ENCODE data around the gene ADGRF1.
"Not testable (repeated sequence)": the region's sequence is repeated elsewhere in the genome, so short reads cannot be mapped to it uniquely, and the experiment has no call there.

ADGRF1 gene

DNA sequence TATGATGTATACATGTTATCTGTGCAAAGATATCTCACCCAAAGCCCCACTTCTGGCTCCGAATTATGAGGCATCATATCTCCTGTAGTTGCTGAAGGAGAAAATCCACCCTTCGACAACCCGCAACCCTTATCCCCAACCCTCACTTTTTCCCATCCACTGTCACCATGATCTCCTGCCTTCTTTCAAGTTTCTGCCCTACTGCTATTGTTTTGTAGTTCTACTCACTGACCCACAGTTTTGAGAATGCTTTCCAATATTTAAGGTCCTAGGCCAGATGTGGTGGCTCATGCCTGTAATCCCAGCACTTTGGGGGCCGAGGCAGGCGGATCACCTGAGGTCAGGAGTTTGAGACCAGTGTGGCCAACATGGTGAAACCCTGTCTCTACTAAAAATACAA, 22.2 kb downstream of the ADGRF1 start:
- no peak for DNase-seq

GRCh38 chr6:47016909-47017308, 25.2 kb downstream of the ADGRF1 start:
- no peak for DNase-seq

GRCh38 chr6:47016261-47016660, 25.9 kb downstream of the ADGRF1 start:
- DNase-seq = no peak

DNA sequence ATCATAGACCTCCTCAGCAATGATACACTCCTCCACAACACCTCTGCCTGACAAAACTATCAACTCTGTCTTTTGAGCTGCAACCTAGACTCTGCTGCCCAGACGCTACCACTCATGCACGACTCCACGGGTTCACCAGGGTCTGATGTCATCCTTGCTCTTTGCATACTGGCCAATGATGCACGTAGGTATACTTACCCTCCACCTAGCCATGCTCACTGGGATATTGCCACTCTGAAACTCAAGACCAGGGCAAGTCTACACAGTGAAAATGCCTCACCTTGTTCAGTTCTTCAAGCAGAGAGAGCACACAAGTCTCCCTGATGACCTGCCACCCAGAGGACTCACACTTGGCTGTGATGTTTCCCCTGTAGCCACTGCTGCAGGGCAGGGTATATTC, 27.7 kb downstream of the ADGRF1 start:
- no peak for DNase-seq

DNA sequence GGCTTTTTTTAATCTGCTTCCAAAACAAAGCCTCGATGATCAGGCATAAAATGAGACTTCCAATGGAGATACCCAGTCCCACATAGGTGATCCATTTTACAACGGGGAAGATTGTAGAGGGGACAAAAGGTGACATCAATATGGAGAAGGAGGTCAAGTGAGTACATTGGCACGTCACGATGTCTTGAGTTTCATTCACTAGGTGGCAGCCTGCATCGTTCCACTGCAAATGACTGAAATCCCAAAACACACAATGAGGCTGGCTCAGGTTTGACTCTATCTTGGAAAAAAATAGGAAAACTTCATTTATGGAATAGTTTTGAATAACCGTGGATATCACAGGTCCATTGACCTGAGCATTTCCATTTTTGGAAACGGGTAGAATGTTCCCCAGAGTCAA, 32.5 kb downstream of the ADGRF1 start:
- DNase-seq = no peak

DNA sequence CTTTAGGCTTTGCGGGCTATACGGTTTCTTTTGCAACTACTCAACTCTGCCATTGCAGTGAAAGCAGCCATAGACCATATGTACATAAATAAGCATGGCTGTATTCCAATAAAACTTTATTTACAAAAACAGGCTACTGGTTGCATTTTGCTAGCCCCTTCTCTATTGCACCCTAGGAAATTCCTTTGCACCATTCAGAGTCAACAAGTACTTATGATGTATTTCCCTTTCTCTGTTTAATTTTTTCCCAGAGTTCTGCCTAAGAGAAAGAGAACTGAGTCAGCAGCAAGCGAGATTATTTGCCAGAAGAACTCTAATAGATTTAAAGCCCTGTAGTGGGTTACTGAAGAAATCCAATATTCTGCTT, 33.8 kb downstream of the ADGRF1 start:
- DNase-seq = no peak

DNA sequence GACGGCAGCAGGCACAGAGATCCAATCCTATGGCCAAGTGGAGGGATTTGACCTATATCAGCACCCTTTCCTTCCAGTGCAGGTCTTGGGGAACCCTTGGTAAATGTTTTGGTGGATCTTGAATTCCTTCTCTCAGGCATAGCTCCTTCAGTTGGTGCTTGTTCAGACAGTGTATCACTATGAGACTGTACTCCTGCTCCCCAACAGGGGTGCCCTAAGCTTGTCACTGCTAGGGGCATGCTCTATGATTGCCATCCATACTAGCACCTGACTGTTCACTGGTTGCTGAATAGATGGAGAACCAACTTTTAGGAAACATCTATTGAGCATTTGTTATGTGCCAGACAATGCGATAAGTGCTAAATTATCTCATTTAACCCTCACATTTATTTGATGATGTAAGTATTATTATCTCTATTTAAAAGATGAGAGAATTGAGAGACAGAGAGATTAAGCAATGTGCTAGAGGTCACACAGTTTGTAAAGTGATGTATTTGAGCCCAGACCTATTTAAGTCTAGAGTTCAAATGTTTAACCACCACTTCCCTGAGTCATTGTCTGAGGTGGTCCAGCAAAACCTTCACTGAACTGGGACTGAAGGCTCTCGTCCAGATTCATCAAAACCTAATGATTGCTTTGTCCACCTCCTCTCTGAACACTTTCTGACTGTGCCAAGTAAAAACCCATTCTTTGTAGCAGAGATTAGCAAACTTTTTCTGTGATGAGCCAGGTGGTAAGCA, 34.3 kb downstream of the ADGRF1 start:
- no peak for DNase-seq

- DNase-seq = no peak
These were observed 36.6 kb downstream of the ADGRF1 start for GRCh38 chr6:47005486-47005885.

DNA sequence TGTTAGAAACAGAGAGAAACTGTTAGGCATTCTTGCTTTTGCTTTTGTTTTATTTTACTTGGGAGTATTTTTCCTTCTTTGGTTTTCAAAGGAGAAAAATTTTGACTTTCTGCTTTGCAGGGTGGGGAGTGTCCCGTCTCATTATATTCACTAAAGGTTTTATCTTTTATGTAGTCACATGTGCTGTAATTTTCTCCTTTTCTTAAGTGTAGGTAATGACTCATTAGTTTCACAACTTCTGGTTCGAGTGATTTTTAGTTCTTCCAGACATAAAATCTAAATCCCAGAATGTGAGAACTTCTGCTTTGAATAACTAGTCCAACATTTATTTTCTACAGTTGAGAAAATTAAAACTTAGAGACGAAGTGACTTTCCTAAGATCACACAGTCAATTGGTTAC, 37.7 kb downstream of the ADGRF1 start:
- DNase-seq = no peak

GRCh38 chr6:47000842-47001241, 41.3 kb downstream of the ADGRF1 start:
- no peak for DNase-seq

GRCh38 chr6:46998436-46999017, 43.6 kb downstream of the ADGRF1 start:
- DNase-seq = no peak

GRCh38 chr6:46997646-46998045, 44.5 kb downstream of the ADGRF1 start:
- DNase-seq = no peak

GRCh38 chr6:46996860-46997641, 45.1 kb downstream of the ADGRF1 start:
- no peak for DNase-seq

DNA sequence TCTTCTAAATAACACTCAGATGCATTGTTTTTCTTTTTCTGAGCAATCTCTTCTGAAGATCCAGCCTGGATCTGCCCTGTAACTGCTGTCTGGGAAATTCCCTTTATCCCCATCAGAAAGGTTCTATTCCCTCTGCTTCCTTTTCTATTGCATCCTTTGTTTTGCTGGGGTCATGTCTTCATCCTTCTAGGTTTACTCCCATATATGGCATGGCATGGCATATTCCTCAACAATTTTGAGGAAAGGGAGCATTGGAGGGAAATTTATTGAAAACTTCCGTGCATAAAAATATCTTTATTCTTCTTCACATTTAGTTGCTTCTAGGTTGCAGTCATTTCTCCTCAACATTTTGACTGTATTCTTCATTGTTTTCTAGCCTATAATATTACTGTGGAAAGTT, 47.2 kb downstream of the ADGRF1 start:
- no peak for DNase-seq

DNA sequence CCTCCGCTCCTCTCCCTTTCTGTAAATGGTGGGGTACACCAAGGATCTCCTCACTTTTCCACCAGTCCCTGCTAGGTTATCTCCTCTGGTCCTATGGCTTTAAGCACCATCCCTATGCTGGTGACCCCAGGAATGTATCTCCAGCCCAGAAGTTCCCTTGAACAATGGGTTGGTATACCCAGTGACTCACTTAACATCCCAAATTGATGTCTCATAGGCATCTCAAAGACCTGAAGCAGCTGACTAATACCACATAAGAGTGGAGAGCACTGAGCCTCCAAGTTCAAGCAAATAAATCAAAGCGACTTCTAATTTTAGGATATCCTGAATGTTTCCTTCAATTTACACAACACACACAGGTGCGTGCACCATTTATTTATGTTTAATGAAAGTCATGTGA, 48.3 kb downstream of the ADGRF1 start:
- no peak for DNase-seq

- not testable (repeated sequence) for DNase-seq
These were observed 49.7 kb downstream of the ADGRF1 start for GRCh38 chr6:46992391-46992790.

- not testable (repeated sequence) for DNase-seq
These were observed 51.2 kb downstream of the ADGRF1 start for GRCh38 chr6:46990818-46991510.

GRCh38 chr6:46990031-46990644, 52.0 kb downstream of the ADGRF1 start:
- DNase-seq = no peak

DNA sequence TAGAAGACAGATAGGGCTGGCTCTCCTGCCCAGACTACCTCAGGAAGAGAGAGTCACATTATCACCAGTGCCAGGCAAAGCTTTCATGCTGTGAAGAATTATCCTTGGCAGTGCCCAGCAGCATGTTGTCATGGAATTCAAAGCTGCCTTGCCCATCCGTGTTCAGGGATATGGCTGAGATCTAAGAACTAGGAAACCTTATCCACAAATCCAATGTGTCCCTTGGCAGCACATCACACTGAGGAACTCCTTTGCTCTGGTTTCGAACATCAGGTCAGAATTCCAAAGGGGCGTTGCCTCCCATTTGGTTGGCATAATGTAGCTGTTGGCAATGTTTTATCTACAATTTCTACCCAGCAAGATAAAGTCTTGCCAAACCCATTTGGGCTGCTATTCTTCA, 52.7 kb downstream of the ADGRF1 start:
- no peak for DNase-seq

- no peak for DNase-seq
These were observed 56.2 kb downstream of the ADGRF1 start for GRCh38 chr6:46985943-46986342.

GRCh38 chr6:46983007-46983411, 59.1 kb downstream of the ADGRF1 start:
- no peak for DNase-seq

DNA sequence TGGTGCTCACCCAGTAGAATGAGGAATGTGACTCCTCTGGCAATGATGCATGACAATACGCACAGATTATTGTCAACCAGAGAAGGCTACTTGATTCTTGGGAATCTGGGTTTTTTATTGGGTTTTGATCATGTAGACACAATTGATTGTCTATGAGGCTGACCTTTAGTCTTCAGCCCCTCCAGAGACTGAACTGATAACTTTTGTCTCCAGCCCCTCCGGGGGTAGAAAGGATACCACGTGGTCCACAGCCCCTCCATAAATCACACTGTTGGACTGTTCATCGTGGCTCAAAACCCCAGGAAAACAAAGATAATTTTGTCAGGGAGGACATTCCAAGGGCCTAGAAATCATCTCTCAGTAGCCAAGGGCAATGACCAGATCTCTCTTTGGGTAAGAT, 62.9 kb downstream of the ADGRF1 start:
- no peak for DNase-seq

DNA sequence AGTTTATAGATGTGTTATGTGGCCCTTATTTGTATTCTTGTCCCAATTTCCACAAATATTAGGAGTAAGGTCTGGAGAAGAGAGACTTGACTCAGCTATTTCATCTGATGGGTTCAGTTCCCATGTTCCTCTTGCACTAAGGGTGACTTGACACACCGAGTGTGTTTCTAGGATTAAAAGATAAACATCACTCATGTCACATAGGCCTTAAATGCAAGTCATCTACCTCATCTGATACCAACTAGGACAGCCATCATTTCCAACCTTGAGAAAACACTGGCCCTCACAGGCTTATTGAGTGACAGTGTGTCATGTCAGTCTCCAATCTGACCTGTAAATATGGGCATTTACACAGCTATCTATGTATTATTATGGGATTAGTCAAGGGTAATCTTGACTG, 67.3 kb downstream of the ADGRF1 start:
- no peak for DNase-seq
